ENCODE measurements around the gene DACT3. TPM values are rescaled to one million over a fixed set of nuclear protein-coding genes. Genes with fewer than 3 reads are reported as not detected.
A peak's percentile ranks its signal among the peaks of the same experiment; 100 is the strongest.

DACT3 gene
- total and polyA plus RNA-seq, 2 of the 13 experiments (the other 11 are each of a cell fraction or from before 2014, with no cell fraction given): 0.04 TPM; not detected in 1

- H2AFZ ChIP-seq (ENCODE audit: low read length): no peak overlapping the region
- H3K36me3 ChIP-seq (replicated peaks in 1 of 2; ENCODE audit: control insufficient read depth in 1 of 2, insufficient read depth in 2 of 2, low read length in 2 of 2): no peaks in the 10 kb centered on the region
- POLR2A ChIA-PET: no interaction called here
- H4K20me1 ChIP-seq (ENCODE audit: insufficient read depth, low read length): no peaks in the 10 kb centered on the region
- H3K4me3 ChIP-seq (replicated peaks in 1 of 3; ENCODE audit: insufficient read depth in 1 of 3, low read depth in 2 of 3, low read length in 3 of 3): no peak overlapping the region
- H3K27me3 ChIP-seq (ENCODE audit: control insufficient read depth in 1 of 2, insufficient read depth in 2 of 2, low read length in 2 of 2): peaks cover 0 to 6% of the 10 kb centered on the region in 2 experiments; a peak in 1 of 5 replicates
- CTCF ChIA-PET (ENCODE audit: low intra/inter-chr PET ratio, low total read pairs): no interaction called here
- no peaks in the 10 kb centered on the region for H3K9me3 ChIP-seq (ENCODE audit: low read length)
- peaks cover 10% of the 10 kb centered on the region for H3K4me1 ChIP-seq (ENCODE audit: insufficient read depth, low read length)
- FAIRE-seq (no peak), DNase-seq (ENCODE audit: low spot score) (no peak), ATAC-seq (no peak)
- H3K4me2 ChIP-seq (ENCODE audit: low read depth, low read length): no peak overlapping the region
- in situ Hi-C loops (cut with HindIII; ENCODE audit: extremely low pct_ligation_motif_present, low pct_unique_long_range_greater_than_20kb) (no loop called here), intact Hi-C loops (cut with micrococcal nuclease; ENCODE audit: unreplicated experiment) (no loop called here)
- H3K27ac ChIP-seq (ENCODE audit: extremely low read length, insufficient read depth, low read length): no peak overlapping the region
- no peaks in the 10 kb centered on the region for H3K79me2 ChIP-seq (ENCODE audit: insufficient read depth, low read length)
- no TSS peak for BruUV-seq (replicated peaks)
- TF ChIP-seq ZNF460 (CRISPR knock-in tag; IDR thresholded peaks at IDR 0.05; ENCODE audit: borderline replicate concordance) (no peak), ZNF337 (CRISPR knock-in tag; IDR thresholded peaks at IDR 0.05; ENCODE audit: borderline replicate concordance, low read depth) (no peak), ZNF121 (CRISPR knock-in tag; IDR thresholded peaks at IDR 0.05) (peak; percentile 67)
- H3K9ac ChIP-seq (ENCODE audit: insufficient read depth, low read depth, low read length): no peak overlapping the region
- 39% methylated on average over 7 of the region's 7 CpGs for WGBS (ENCODE audit: low lambda C conversion rate)
Measured at GRCh38 chr19:46650445-46650844, 10.5 kb downstream of the DACT3 start.

GRCh38 chr19:46648961-46649960, 11.7 kb downstream of the DACT3 start:
- BruUV-seq (replicated peaks): no TSS peak
- Histone ChIP-seq H3K27me3 (ENCODE audit: control insufficient read depth in 1 of 2, insufficient read depth in 2 of 2, low read length in 2 of 2) (peaks cover 0 to 6% of the 10 kb centered on the region in 2 experiments; a peak in 1 of 5 replicates), H3K4me2 (ENCODE audit: low read depth, low read length) (no peak overlapping the region), H3K4me1 (ENCODE audit: insufficient read depth, low read length) (peaks cover 14% of the 10 kb centered on the region), H4K20me1 (ENCODE audit: insufficient read depth, low read length) (no peaks in the 10 kb centered on the region), H3K4me3 (replicated peaks in 1 of 3; ENCODE audit: insufficient read depth in 1 of 3, low read depth in 2 of 3, low read length in 3 of 3) (no peak overlapping the region), H2AFZ (ENCODE audit: low read length) (no peak overlapping the region), H3K9ac (ENCODE audit: insufficient read depth, low read depth, low read length) (no peak overlapping the region), H3K9me3 (ENCODE audit: low read length) (no peaks in the 10 kb centered on the region), H3K36me3 (replicated peaks in 1 of 2; ENCODE audit: control insufficient read depth in 1 of 2, insufficient read depth in 2 of 2, low read length in 2 of 2) (no peaks in the 10 kb centered on the region), H3K79me2 (ENCODE audit: insufficient read depth, low read length) (no peaks in the 10 kb centered on the region), H3K27ac (ENCODE audit: extremely low read length, insufficient read depth, low read length) (no peak overlapping the region)
- ATAC-seq: no peak
- in situ Hi-C loops (cut with HindIII; ENCODE audit: extremely low pct_ligation_motif_present, low pct_unique_long_range_greater_than_20kb) (no loop called here), intact Hi-C loops (cut with micrococcal nuclease; ENCODE audit: unreplicated experiment) (no loop called here)
- ChIA-PET POLR2A (no interaction called here), CTCF (ENCODE audit: low intra/inter-chr PET ratio, low total read pairs) (no interaction called here)
- no peak for DNase-seq (ENCODE audit: low spot score)
- FAIRE-seq: no peak
- WGBS (ENCODE audit: low lambda C conversion rate): 76% methylated on average over 36 of the region's 144 CpGs
- TF ChIP-seq NFE2 (CRISPR knock-in tag; IDR thresholded peaks at IDR 0.05): no peak
- no peak for TF ChIP-seq KLF6 (CRISPR knock-in tag; IDR thresholded peaks at IDR 0.05)
- no peak for TF ChIP-seq ZFP36L2 (CRISPR knock-in tag; IDR thresholded peaks at IDR 0.05)
- no peak for TF ChIP-seq SYNCRIP (IDR thresholded peaks at IDR 0.05; ENCODE audit: insufficient read depth, low read depth, low read length)
- no peak for TF ChIP-seq ZBTB7A (CRISPR knock-in tag; IDR thresholded peaks at IDR 0.05)
- no peak for TF ChIP-seq DMAP1 (CRISPR knock-in tag; IDR thresholded peaks at IDR 0.05)
- no peak for TF ChIP-seq ZSCAN20 (CRISPR knock-in tag; IDR thresholded peaks at IDR 0.05; ENCODE audit: borderline replicate concordance)
- TF ChIP-seq NCOA2 (CRISPR knock-in tag; IDR thresholded peaks at IDR 0.05): no peak
- no peak for TF ChIP-seq ZNF230 (CRISPR knock-in tag; IDR thresholded peaks at IDR 0.05)
- TF ChIP-seq HNRNPH1 (optimal IDR thresholded peaks at IDR 0.05; ENCODE audit: low read depth, low read length): no peak
- TF ChIP-seq RELA (CRISPR knock-in tag; IDR thresholded peaks at IDR 0.05): no peak
- no peak for TF ChIP-seq SIN3B (IDR thresholded peaks at IDR 0.05; ENCODE audit: low read length)
- TF ChIP-seq SKI (IDR thresholded peaks at IDR 0.05; ENCODE audit: partially characterized antibody): no peak
- no peak for TF ChIP-seq SOX6 (IDR thresholded peaks at IDR 0.05)
- TF ChIP-seq SOX6 (CRISPR knock-in tag; IDR thresholded peaks at IDR 0.05): no peak
- no peak for TF ChIP-seq NAIF1 (CRISPR knock-in tag; IDR thresholded peaks at IDR 0.05; ENCODE audit: borderline replicate concordance)
- TF ChIP-seq PHF8 (CRISPR knock-in tag; IDR thresholded peaks at IDR 0.05): no peak
- TF ChIP-seq SMAD1 (CRISPR knock-in tag; IDR thresholded peaks at IDR 0.05; ENCODE audit: borderline replicate concordance, low read depth): no peak
- no peak for TF ChIP-seq ZNF720 (CRISPR knock-in tag; IDR thresholded peaks at IDR 0.05)

All from HepG2 (cell line).